Suppressor macrophage treated with lipopolysaccharide for 1 hour (primary cell): ENCODE measurements around the gene UBASH3B.
"Not testable (repeated sequence)": the region's sequence is repeated elsewhere in the genome, so short reads cannot be mapped to it uniquely, and the experiment has no call there.

Source experiments
- DNase-seq, 3 donors: peaks; one replicate each; pipeline ENCODE4 v3.0.0-alpha.2; 2020 to 2022

Gene UBASH3B

GRCh38 chr11:122655527-122656072 is at the start of gene UBASH3B:
UBASH3B (plus strand) TSS chr11:122655722; CDS start chr11:122656050, 328 bp downstream.
- peak; percentile 90 to 94 (median 93) for DNase-seq

GRCh38 chr11:122607162-122607561 is 48.4 kb upstream of the UBASH3B start:
- DNase-seq, result not testable (repeated sequence)

- peak in 1 of 3 donors; percentile 20 for DNase-seq
These were observed 43.2 kb upstream of the UBASH3B start for GRCh38 chr11:122612123-122612824.

- peak; percentile 27 to 35 (median 33) for DNase-seq
These were observed 38.8 kb upstream of the UBASH3B start for GRCh38 chr11:122616718-122617117.

GRCh38 chr11:122617297-122617696 is 38.2 kb upstream of the UBASH3B start:
- no peak for DNase-seq

- no peak for DNase-seq
These were observed 37.6 kb upstream of the UBASH3B start for GRCh38 chr11:122617926-122618325.

- DNase-seq, result no peak
These were observed 36.6 kb upstream of the UBASH3B start for GRCh38 chr11:122618927-122619326.

- no peak for DNase-seq
These were observed 35.8 kb upstream of the UBASH3B start for GRCh38 chr11:122619757-122620156.

GRCh38 chr11:122625501-122625900 is 30.0 kb upstream of the UBASH3B start:
- not testable (repeated sequence) for DNase-seq

- no peak for DNase-seq
These were observed 29.4 kb upstream of the UBASH3B start for GRCh38 chr11:122625976-122626665.

- DNase-seq, result no peak
These were observed 27.8 kb upstream of the UBASH3B start for GRCh38 chr11:122627745-122628144.

- peak; percentile 86 to 88 (median 88) for DNase-seq
These were observed 26.5 kb upstream of the UBASH3B start for GRCh38 chr11:122628810-122629555.

GRCh38 chr11:122632181-122632824 is 23.2 kb upstream of the UBASH3B start:
- no peak for DNase-seq

GRCh38 chr11:122633219-122633829 is 22.2 kb upstream of the UBASH3B start:
- DNase-seq, result peak; percentile 64 to 80 (median 74)

- peak; percentile 17 to 36 (median 30) for DNase-seq
These were observed 21.0 kb upstream of the UBASH3B start for GRCh38 chr11:122634501-122634900.

GRCh38 chr11:122637541-122637940 is 18.0 kb upstream of the UBASH3B start:
- DNase-seq, result peak; percentile 42 to 54 (median 53)

GRCh38 chr11:122642472-122642922 is 13.0 kb upstream of the UBASH3B start:
- DNase-seq, result peak in 1 of 3 donors; percentile 42

GRCh38 chr11:122642971-122643370 is 12.6 kb upstream of the UBASH3B start:
- no peak for DNase-seq

- no peak for DNase-seq
These were observed 9.7 kb upstream of the UBASH3B start for GRCh38 chr11:122645847-122646246.

GRCh38 chr11:122646549-122647340 is 8.8 kb upstream of the UBASH3B start:
- DNase-seq, result peak; percentile 62 to 67 (median 65)

GRCh38 chr11:122647736-122648275 is 7.7 kb upstream of the UBASH3B start:
- DNase-seq, result peak; percentile 65 to 75 (median 69)
